Testis (tissue), 2 donors: ENCODE results near the gene FGF19.

Experiments used
- POLR2A ChIP-seq: fragments of 450-650 bp; IDR thresholded peaks from one replicate; pipeline ENCODE4 v1.6.1; 2017; ENCODE audit warnings: antibody characterized with exemption, mild to moderate bottlenecking, moderate library complexity
- TF ChIP-seq, protein P1 (sequence below), 3 experiments: fragments of 450-650 bp in 2 of 3; fragments of 200-600 bp in 1 of 3; sonication (generic) in 1 of 3; IDR thresholded peaks; one replicate each; pipeline ENCODE4 v1.5.1; 2016 to 2019; ENCODE audit warnings: antibody characterized with exemption in 3 of 3, mild to moderate bottlenecking in 2 of 3, moderate library complexity in 1 of 3

DNA sequence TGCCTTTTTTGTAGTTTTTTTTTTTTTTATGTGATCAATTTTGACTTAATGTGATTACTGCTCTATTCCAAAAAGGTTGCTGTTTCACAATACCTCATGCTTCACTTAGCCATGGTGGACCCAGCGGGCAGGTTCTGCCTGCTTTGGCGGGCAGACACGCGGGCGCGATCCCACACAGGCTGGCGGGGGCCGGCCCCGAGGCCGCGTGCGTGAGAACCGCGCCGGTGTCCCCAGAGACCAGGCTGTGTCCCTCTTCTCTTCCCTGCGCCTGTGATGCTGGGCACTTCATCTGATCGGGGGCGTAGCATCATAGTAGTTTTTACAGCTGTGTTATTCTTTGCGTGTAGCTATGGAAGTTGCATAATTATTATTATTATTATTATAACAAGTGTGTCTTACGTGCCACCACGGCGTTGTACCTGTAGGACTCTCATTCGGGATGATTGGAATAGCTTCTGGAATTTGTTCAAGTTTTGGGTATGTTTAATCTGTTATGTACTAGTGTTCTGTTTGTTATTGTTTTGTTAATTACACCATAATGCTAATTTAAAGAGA lies 50.3 kb downstream of the FGF19 start:
- TF ChIP-seq, protein P1, sequence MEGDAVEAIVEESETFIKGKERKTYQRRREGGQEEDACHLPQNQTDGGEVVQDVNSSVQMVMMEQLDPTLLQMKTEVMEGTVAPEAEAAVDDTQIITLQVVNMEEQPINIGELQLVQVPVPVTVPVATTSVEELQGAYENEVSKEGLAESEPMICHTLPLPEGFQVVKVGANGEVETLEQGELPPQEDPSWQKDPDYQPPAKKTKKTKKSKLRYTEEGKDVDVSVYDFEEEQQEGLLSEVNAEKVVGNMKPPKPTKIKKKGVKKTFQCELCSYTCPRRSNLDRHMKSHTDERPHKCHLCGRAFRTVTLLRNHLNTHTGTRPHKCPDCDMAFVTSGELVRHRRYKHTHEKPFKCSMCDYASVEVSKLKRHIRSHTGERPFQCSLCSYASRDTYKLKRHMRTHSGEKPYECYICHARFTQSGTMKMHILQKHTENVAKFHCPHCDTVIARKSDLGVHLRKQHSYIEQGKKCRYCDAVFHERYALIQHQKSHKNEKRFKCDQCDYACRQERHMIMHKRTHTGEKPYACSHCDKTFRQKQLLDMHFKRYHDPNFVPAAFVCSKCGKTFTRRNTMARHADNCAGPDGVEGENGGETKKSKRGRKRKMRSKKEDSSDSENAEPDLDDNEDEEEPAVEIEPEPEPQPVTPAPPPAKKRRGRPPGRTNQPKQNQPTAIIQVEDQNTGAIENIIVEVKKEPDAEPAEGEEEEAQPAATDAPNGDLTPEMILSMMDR (IDR thresholded peaks at IDR 0.05) = no peak
- no peak for TF ChIP-seq POLR2A
